GM23338 (cell line): Measurements from ENCODE around the gene R3HDM1.

ENCODE experiments used
- CTCF ChIP-seq, 2 experiments: fragments of 200-600 bp in 1 of 2; sonication (generic) in 1 of 2; conservative IDR thresholded peaks; 2 replicates each; pipeline versions ENCODE4 v1.5.1 to v1.6.1; 2016 to 2017; ENCODE audit warnings: antibody characterized with exemption in 2 of 2, low read depth in 2 of 2, mild to moderate bottlenecking in 2 of 2, moderate library complexity in 1 of 2
- EZH2phosphoT487 ChIP-seq: fragments of 200-600 bp; sonication (generic); IDR thresholded peaks from one replicate; pipeline ENCODE4 v1.8.1; 2018; ENCODE audit warnings: antibody characterized with exemption; ENCODE audit not compliant: unreplicated experiment
- JUNB ChIP-seq: IDR thresholded peaks from one replicate; pipeline ENCODE4 v1.6.1; 2016; ENCODE audit warnings: antibody characterized with exemption; ENCODE audit not compliant: unreplicated experiment
- POLR2AphosphoS5 ChIP-seq: IDR thresholded peaks from 2 replicates; pipeline ENCODE4 v1.6.1; 2016; ENCODE audit warnings: antibody characterized with exemption, low read depth

DNA sequence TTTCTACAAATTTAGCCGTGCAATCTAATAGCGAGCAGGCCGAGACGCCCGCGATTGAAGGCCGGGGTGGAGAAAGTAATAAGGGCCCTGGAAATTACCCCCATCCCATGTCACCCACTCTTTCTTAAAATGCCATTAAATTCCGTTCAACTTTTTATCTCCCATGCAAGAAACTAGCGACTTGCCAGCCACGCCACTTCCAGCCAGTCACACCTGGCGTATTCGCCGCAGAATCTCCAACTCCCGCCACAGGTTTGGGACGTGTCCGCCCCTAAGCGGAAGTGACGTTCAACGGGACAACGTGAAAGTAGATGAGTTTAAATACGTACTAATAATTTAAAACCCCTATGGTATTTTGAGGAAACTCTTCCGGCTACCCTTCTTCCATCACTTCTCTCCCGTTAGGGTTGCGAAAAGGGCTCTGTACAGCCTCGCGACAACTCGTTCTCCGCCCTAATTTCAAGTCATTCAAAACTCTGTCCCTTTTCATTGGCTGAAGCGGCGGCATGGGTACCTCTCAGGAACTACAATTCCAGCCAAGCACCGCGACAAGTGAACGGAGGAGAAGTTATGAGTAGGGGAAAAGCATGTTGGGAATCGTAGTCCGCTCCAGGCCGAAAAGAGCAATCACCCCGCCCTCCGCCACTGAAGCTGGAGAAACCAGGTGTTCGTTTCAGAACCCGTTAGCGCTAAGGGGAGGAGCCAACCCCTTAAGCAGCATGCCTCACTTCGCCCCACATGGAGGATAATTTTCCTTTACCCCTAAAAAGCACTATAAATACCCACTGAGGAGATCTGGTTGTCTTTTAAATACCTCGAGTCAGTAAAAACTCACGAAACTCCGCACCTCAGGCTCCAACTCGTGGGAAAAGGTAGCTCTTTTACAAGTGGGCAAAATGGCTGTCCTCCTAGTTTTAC is 712 bp upstream of the R3HDM1 start, which contains the start of gene ZRANB3:
- TF ChIP-seq CTCF (conservative IDR thresholded peaks at IDR 0.05; ENCODE audit: low read depth in 2 of 2) (no peak), POLR2AphosphoS5 (peak; percentile 56), JUNB (no peak), EZH2phosphoT487 (no peak)
